Measurements from ENCODE around the gene PRIMPOL. TPM values are rescaled to one million over a fixed set of nuclear protein-coding genes. Genes with fewer than 3 reads are reported as not detected.

PRIMPOL gene
- total and polyA plus RNA-seq, 2 of the 4 experiments (the other 2 are of a cell fraction) = 5.6 to 8.8 TPM

GRCh38 chr4:184628103-184628502, 21.4 kb upstream of the PRIMPOL start:
- Histone ChIP-seq H3K4me3 (ENCODE audit: insufficient read depth, low read depth, low read length) (no peak overlapping the region), H4K91ac (ENCODE audit: insufficient read depth, low read depth, low read length) (no peak overlapping the region), H3K9me1 (ENCODE audit: insufficient read depth, low read length) (0 out of 2 replicates have a peak, but pooled peaks cover 3% of the 10 kb centered on the region), H4K20me1 (ENCODE audit: insufficient read depth, low read length) (no peaks in the 10 kb centered on the region), H3K4me1 (ENCODE audit: control insufficient read depth, insufficient read depth, low read length) (no peaks in the 10 kb centered on the region; the same call in 1 of the 2 replicates), H2BK20ac (ENCODE audit: low read depth, low read length) (no peak overlapping the region), H2AK5ac (ENCODE audit: low read depth, low read length) (no peak overlapping the region), H2BK5ac (ENCODE audit: low read depth, low read length, poor library complexity, severe bottlenecking) (no peak overlapping the region), H3K36me3 (ENCODE audit: control insufficient read depth, insufficient read depth, low read length) (peaks cover 21% of the 10 kb centered on the region), H2BK15ac (ENCODE audit: low read depth, low read length) (no peak overlapping the region), H2AK9ac (replicated peaks; ENCODE audit: low read depth, low read length, poor library complexity) (no peak overlapping the region), H3K14ac (replicated peaks; ENCODE audit: low read depth, low read length) (no peak overlapping the region), H3K4ac (ENCODE audit: low read depth, low read length) (no peak overlapping the region), H3K4me2 (ENCODE audit: low read depth, low read length) (no peak overlapping the region), H3K18ac (ENCODE audit: low read depth, low read length) (no peak overlapping the region), H2AFZ (replicated peaks; ENCODE audit: low read length, poor library complexity) (no peak overlapping the region), H3K27ac (ENCODE audit: insufficient read depth, low read length) (no peak overlapping the region), H3K27me3 (ENCODE audit: control insufficient read depth, insufficient read depth, low read length) (no peaks in the 10 kb centered on the region), H3K9ac (ENCODE audit: low read depth, low read length) (no peak overlapping the region), H3K56ac (ENCODE audit: extremely low read depth, insufficient read depth, low read length) (no peak overlapping the region), H4K5ac (ENCODE audit: low read depth, low read length) (no peak overlapping the region), H4K8ac (ENCODE audit: low read depth in 2 of 2, low read length in 2 of 2) (no peak overlapping the region), H3K9me3 (ENCODE audit: control insufficient read depth, insufficient read depth, low read length) (no peaks in the 10 kb centered on the region), H3K79me1 (ENCODE audit: low read depth in 1 of 2, low read length in 2 of 2) (no peaks in the 10 kb centered on the region; a peak in 1 of 4 replicates), H3K23ac (ENCODE audit: low read depth, low read length) (no peak overlapping the region), H2BK120ac (ENCODE audit: low read depth, low read length) (no peak overlapping the region)
- DNase-seq (peak; percentile 58), ATAC-seq (ENCODE audit: low read depth) (peak; percentile 60; the same call in 1 of the 2 replicates)
- in situ Hi-C loops (cut with MboI; ENCODE audit: low sequenced_read_pairs) (no loop called here), intact Hi-C loops (cut with micrococcal nuclease) (no loop called here), dilution Hi-C loops (cut with HindIII; ENCODE audit: low sequenced_read_pairs, unreplicated experiment) (no loop called here)
- ChIA-PET POLR2A (ENCODE audit: unreplicated experiment) (no interaction called here), CTCF (interaction anchor here (0.6 kb wide), 1 partner anchor 12 kb away, joined by 4 read pairs; no protein-coding TSS in a partner anchor)
- no TSS peak for BruUV-seq (replicated peaks)
- 93% methylated on average over 3 of the region's 4 CpGs; no CpG with 5 or more reads in 1 of the 2 experiments for WGBS, 2 experiments (ENCODE audit: extremely low coverage in 2 of 2, insufficient read length in 1 of 2)
- TF ChIP-seq CEBPB (IDR thresholded peaks at IDR 0.05; ENCODE audit: low read depth, low read length) = no peak
- no peak for TF ChIP-seq RAD21 (IDR thresholded peaks at IDR 0.05; ENCODE audit: low read length)
- TF ChIP-seq SMC3 (IDR thresholded peaks at IDR 0.05; ENCODE audit: low read depth, low read length) = no peak
- no peak for TF ChIP-seq CTCF (conservative IDR thresholded peaks at IDR 0.05; ENCODE audit: low read depth, low read length)
- no peak for TF ChIP-seq POLR2A (IDR thresholded peaks at IDR 0.05; ENCODE audit: low read depth, low read length)
- TF ChIP-seq RCOR1 (IDR thresholded peaks at IDR 0.05; ENCODE audit: insufficient replicate concordance, low read length) = no peak
- TF ChIP-seq MXI1 (IDR thresholded peaks at IDR 0.05; ENCODE audit: borderline replicate concordance, low read depth, low read length) = no peak

Data from IMR-90 (cell line).